Chondrocyte (in vitro differentiated cells): Measurements from ENCODE around the gene NAT8. TPM values are rescaled to one million over a fixed set of nuclear protein-coding genes. Genes with fewer than 3 reads are reported as not detected.
"Not testable (repeated sequence)": the region's sequence is repeated elsewhere in the genome, so short reads cannot be mapped to it uniquely, and the experiment has no call there.

Source experiments
- DNase-seq: peaks from one replicate; pipeline ENCODE4 v3.0.0; 2021; ENCODE audit warnings: mixed read lengths, low spot score
- H3K27ac Mint-ChIP-seq: one replicate; pipeline ENCODE4 v1.8.0; 2021; ENCODE audit warnings: mild to moderate bottlenecking, moderate library complexity, mixed read lengths; ENCODE audit not compliant: unreplicated experiment
- H3K27me3 Mint-ChIP-seq: 2 replicates; pipeline ENCODE4 v1.8.0; 2021; ENCODE audit warnings: low read depth, mixed read lengths
- H3K36me3 Mint-ChIP-seq: 2 replicates; pipeline ENCODE4 v1.8.0; 2021; ENCODE audit warnings: low read depth, mixed read lengths
- H3K4me1 Mint-ChIP-seq: 2 replicates; pipeline ENCODE4 v1.8.0; 2021; ENCODE audit warnings: low read depth, mild to moderate bottlenecking, mixed read lengths
- H3K4me3 Mint-ChIP-seq: one replicate; pipeline ENCODE4 v1.8.0; 2021; ENCODE audit warnings: mild to moderate bottlenecking, moderate library complexity, mixed read lengths; ENCODE audit not compliant: unreplicated experiment
- H3K9me3 Mint-ChIP-seq: 2 replicates; pipeline ENCODE4 v1.8.0; 2021; ENCODE audit warnings: low read depth, mixed read lengths
- total RNA-seq: library from RNA; stranded (reverse); gene quantifications from 3 replicates; pipeline ENCODE4 v1.2.1, GENCODE V29; 2021
- TF ChIP-seq, protein P1 (sequence below): fragments of 200-600 bp; sonication (generic); IDR thresholded peaks from 2 replicates; pipeline ENCODE4 v1.5.0; 2021; ENCODE audit warnings: antibody characterized with exemption, mild to moderate bottlenecking, moderate library complexity

NAT8 gene
- total RNA-seq, 1 donor from 2014 or later: not detected

GRCh38 chr2:73610111-73610510, 32.1 kb downstream of the NAT8 start:
- no peaks in the 10 kb centered on the region for H3K4me1 Mint-ChIP-seq
- H3K4me3 Mint-ChIP-seq: no peak overlapping the region
- H3K9me3 Mint-ChIP-seq: no peaks in the 10 kb centered on the region
- no peak for DNase-seq
- peaks cover 12% of the 10 kb centered on the region for H3K36me3 Mint-ChIP-seq
- TF ChIP-seq, protein P1, sequence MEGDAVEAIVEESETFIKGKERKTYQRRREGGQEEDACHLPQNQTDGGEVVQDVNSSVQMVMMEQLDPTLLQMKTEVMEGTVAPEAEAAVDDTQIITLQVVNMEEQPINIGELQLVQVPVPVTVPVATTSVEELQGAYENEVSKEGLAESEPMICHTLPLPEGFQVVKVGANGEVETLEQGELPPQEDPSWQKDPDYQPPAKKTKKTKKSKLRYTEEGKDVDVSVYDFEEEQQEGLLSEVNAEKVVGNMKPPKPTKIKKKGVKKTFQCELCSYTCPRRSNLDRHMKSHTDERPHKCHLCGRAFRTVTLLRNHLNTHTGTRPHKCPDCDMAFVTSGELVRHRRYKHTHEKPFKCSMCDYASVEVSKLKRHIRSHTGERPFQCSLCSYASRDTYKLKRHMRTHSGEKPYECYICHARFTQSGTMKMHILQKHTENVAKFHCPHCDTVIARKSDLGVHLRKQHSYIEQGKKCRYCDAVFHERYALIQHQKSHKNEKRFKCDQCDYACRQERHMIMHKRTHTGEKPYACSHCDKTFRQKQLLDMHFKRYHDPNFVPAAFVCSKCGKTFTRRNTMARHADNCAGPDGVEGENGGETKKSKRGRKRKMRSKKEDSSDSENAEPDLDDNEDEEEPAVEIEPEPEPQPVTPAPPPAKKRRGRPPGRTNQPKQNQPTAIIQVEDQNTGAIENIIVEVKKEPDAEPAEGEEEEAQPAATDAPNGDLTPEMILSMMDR: no peak
- no peaks in the 10 kb centered on the region for H3K27me3 Mint-ChIP-seq
- no peak overlapping the region for H3K27ac Mint-ChIP-seq

GRCh38 chr2:73604589-73604988, 37.6 kb downstream of the NAT8 start:
- not testable (repeated sequence) for H3K4me3 Mint-ChIP-seq, H3K9me3 Mint-ChIP-seq, H3K27me3 Mint-ChIP-seq

DNA sequence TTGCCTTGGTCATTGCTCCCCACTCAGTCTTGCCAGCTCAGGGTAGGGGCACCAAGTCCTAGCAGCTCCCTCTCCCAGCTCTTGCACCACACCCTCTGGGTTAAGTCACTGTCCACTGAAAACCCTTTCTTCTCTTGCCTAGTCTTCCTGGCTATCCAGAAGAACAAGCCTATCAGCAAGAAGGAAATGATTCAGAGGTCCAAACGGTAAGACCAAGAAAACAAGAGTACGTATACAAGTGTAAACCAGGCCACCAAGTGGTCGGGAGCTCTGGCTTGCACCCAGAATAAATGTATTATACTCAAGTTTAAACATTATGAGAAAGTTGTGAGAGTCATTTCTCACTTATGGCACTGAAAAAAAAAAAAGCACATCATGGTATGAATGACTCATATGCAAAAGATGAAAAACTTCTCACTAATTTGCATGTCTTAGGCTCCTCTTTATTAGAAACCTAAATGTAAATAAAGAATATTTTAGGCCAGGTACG, 39.1 kb downstream of the NAT8 start:
- H3K27me3 Mint-ChIP-seq, H3K9me3 Mint-ChIP-seq, DNase-seq, H3K4me3 Mint-ChIP-seq, H3K4me1 Mint-ChIP-seq: not testable (repeated sequence)
- Mint-ChIP-seq H3K36me3 (peaks cover 31% of the 10 kb centered on the region), H3K27ac (peak overlapping the region; percentile 41)

More at GRCh38 chr2:73604589-73604988, 37.6 kb downstream of the NAT8 start:
- not testable (repeated sequence) for H3K27ac Mint-ChIP-seq, H3K4me1 Mint-ChIP-seq, DNase-seq
- peaks cover 34% of the 10 kb centered on the region for H3K36me3 Mint-ChIP-seq

DNA sequence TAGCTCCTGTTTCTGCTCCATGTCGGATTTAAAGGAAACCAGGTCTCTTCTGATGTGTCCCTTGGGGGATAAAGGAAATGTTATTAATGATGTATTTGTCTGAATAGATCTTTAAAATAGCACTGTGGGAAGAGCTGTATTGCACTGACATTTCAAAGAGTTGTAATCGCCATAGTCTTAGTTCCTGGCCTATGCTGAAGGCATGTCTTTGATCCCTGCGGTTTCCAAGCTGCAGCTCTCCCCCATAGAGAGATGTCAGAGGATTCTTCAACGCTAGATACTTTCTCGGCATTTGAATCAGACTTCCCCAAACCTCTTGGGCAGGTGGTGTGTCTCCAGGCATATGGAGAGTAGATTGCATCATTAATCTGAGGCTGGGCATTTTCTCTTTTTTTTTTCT, 40.4 kb downstream of the NAT8 start:
- no peak overlapping the region for H3K4me3 Mint-ChIP-seq
- no peak overlapping the region for H3K27ac Mint-ChIP-seq
- no peak for DNase-seq
- H3K27me3 Mint-ChIP-seq: no peaks in the 10 kb centered on the region
- peaks cover 29% of the 10 kb centered on the region for H3K36me3 Mint-ChIP-seq
- no peaks in the 10 kb centered on the region for H3K9me3 Mint-ChIP-seq
- H3K4me1 Mint-ChIP-seq: peaks cover 4% of the 10 kb centered on the region
- TF ChIP-seq, protein P1: no peak

GRCh38 chr2:73594251-73594650, 48.0 kb downstream of the NAT8 start:
- DNase-seq: no peak
- H3K4me1 Mint-ChIP-seq: peaks cover 24% of the 10 kb centered on the region
- no peaks in the 10 kb centered on the region for H3K27me3 Mint-ChIP-seq
- no peak overlapping the region for H3K4me3 Mint-ChIP-seq
- peak overlapping the region; percentile 67 for H3K27ac Mint-ChIP-seq
- peaks cover 5% of the 10 kb centered on the region for H3K36me3 Mint-ChIP-seq
- TF ChIP-seq, protein P1: no peak
- peaks cover 9% of the 10 kb centered on the region for H3K9me3 Mint-ChIP-seq

DNA sequence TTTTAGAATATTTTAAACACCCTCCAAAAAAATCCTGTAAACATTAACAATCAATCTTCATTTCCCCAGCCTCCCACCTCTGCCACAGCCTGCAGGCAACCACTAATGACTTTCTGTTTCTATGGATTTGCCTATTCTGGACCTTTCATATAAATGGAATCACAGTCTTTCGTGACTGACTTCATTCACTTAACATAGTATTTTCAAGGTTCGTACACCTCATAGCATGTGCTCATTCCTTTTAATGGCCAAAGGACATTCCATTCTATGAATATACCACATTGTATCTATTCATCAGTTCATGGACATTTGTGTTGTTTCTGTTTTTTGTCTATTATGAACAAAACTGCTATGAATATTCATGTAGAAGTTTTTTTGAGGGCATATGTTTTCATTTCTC, 48.5 kb downstream of the NAT8 start:
- TF ChIP-seq, protein P1: no peak
- H3K27ac Mint-ChIP-seq: peak overlapping the region; percentile 67
- no peak for DNase-seq
- H3K4me3 Mint-ChIP-seq: no peak overlapping the region
- peaks cover 4% of the 10 kb centered on the region for H3K36me3 Mint-ChIP-seq
- H3K4me1 Mint-ChIP-seq: peaks cover 24% of the 10 kb centered on the region
- peaks cover 9% of the 10 kb centered on the region for H3K9me3 Mint-ChIP-seq
- no peaks in the 10 kb centered on the region for H3K27me3 Mint-ChIP-seq

Other genes with a start within 250 kb of the NAT8 start
- gene TPRKB, start 94.9 kb upstream of the NAT8 start, total RNA-seq: 13.6 to 20.5 TPM (median 14.2 TPM) in 3 replicates
- gene DUSP11, start 137.7 kb upstream of the NAT8 start, total RNA-seq: 21.5 to 30.2 TPM (median 22.9 TPM) in 3 replicates
- not detected in 3 replicates for gene C2orf78, start 141.8 kb upstream of the NAT8 start, total RNA-seq
- 29.3 to 32.6 TPM (median 32.1 TPM) in 3 replicates for gene STAMBP, start 186.5 kb upstream of the NAT8 start, total RNA-seq